GM23338 (cell line): ENCODE measurements around the gene CD226. TPM values are rescaled to one million over a fixed set of nuclear protein-coding genes. Genes with fewer than 3 reads are reported as not detected.

Experiments
- ATAC-seq: fragments of 200-7000 bp; cut with Tn5 transposase; 3 replicates; pipeline ENCODE4 v1.9.1; 2020
- DNase-seq: peaks from one replicate; pipeline ENCODE4 v3.0.0-alpha.2; 2015; ENCODE audit warnings: low spot score
- H2AFZ ChIP-seq: fragments of 200-600 bp; sonication (generic); 2 replicates; pipeline ENCODE4 v1.8.0; 2016; ENCODE audit warnings: antibody characterized with exemption, mild to moderate bottlenecking, moderate library complexity
- H3F3A ChIP-seq: fragments of 200-600 bp; sonication (generic); replicated peaks from 2 replicates; pipeline ENCODE4 v1.8.0; 2017; ENCODE audit warnings: antibody characterized with exemption, mixed run types, low read depth
- H3K27ac ChIP-seq: fragments of 200-600 bp; sonication (generic); 2 replicates; pipeline ENCODE4 v1.6.1; 2016; ENCODE audit warnings: low read depth
- H3K27me3 ChIP-seq: fragments of 200-600 bp; sonication (generic); 2 replicates; pipeline ENCODE4 v1.8.0; 2016; ENCODE audit warnings: mild to moderate bottlenecking, mixed run types, moderate library complexity; ENCODE audit not compliant: insufficient read depth
- H3K36me3 ChIP-seq: fragments of 200-600 bp; sonication (generic); 2 replicates; pipeline ENCODE4 v1.8.0; 2016; ENCODE audit warnings: mild to moderate bottlenecking; ENCODE audit not compliant: insufficient read depth
- H3K4me1 ChIP-seq: fragments of 200-600 bp; sonication (generic); 2 replicates; pipeline ENCODE4 v1.8.0; 2016; ENCODE audit warnings: mild to moderate bottlenecking, moderate library complexity; ENCODE audit not compliant: insufficient read depth
- H3K4me2 ChIP-seq: fragments of 200-600 bp; sonication (generic); 2 replicates; pipeline ENCODE4 v1.7.1; 2017; ENCODE audit warnings: mixed run types
- H3K4me3 ChIP-seq: fragments of 200-600 bp; sonication (generic); 2 replicates; pipeline ENCODE4 v1.6.1; 2016; ENCODE audit warnings: mixed run types
- H3K79me2 ChIP-seq: fragments of 200-600 bp; sonication (generic); replicated peaks from 2 replicates; pipeline ENCODE4 v1.8.0; 2017; ENCODE audit warnings: mild to moderate bottlenecking; ENCODE audit not compliant: insufficient read depth
- H3K9me2 ChIP-seq: fragments of 200-600 bp; sonication (generic); 2 replicates; pipeline ENCODE4 v1.8.0; 2017; ENCODE audit not compliant: insufficient read depth
- H4K20me1 ChIP-seq: fragments of 200-600 bp; sonication (generic); replicated peaks from 2 replicates; pipeline ENCODE4 v1.8.0; 2017; ENCODE audit warnings: mild to moderate bottlenecking; ENCODE audit not compliant: insufficient read depth
- H3K27ac Mint-ChIP-seq: 2 replicates; pipeline ENCODE4 v1.8.0; 2020; ENCODE audit warnings: inconsistent platforms, mild to moderate bottlenecking, moderate library complexity, mixed read lengths
- H3K27me3 Mint-ChIP-seq: 3 replicates; pipeline ENCODE4 v1.8.0; 2022; ENCODE audit warnings: low read depth, mild to moderate bottlenecking, moderate library complexity, mixed read lengths, inconsistent platforms; ENCODE audit not compliant: insufficient read depth, poor library complexity
- H3K36me3 Mint-ChIP-seq: 3 replicates; pipeline ENCODE4 v1.8.0; 2021; ENCODE audit warnings: low read depth, mild to moderate bottlenecking, inconsistent platforms, moderate library complexity, mixed read lengths
- H3K4me1 Mint-ChIP-seq: 3 replicates; pipeline ENCODE4 v1.8.0; 2020; ENCODE audit warnings: mild to moderate bottlenecking, inconsistent platforms, mixed read lengths
- H3K4me3 Mint-ChIP-seq: 3 replicates; pipeline ENCODE4 v1.8.0; 2021; ENCODE audit warnings: moderate library complexity, mild to moderate bottlenecking, inconsistent platforms, mixed read lengths
- H3K9me3 Mint-ChIP-seq: 3 replicates; pipeline ENCODE4 v1.8.0; 2020; ENCODE audit warnings: moderate library complexity, mild to moderate bottlenecking, inconsistent platforms, mixed read lengths
- CREB1 ChIP-seq: fragments of 250-450 bp; sonication (Bioruptor Pico); IDR thresholded peaks from 2 replicates; pipeline ENCODE4 v1.5.0; 2020; ENCODE audit warnings: low read depth, mild to moderate bottlenecking, moderate library complexity
- CTCF ChIP-seq, 2 experiments: fragments of 200-600 bp in 1 of 2; sonication (generic) in 1 of 2; conservative IDR thresholded peaks; 2 replicates each; pipeline versions ENCODE4 v1.5.1 to v1.6.1; 2016 to 2017; ENCODE audit warnings: antibody characterized with exemption in 2 of 2, low read depth in 2 of 2, mild to moderate bottlenecking in 2 of 2, moderate library complexity in 1 of 2
- ETS1 ChIP-seq: IDR thresholded peaks from 2 replicates; pipeline ENCODE4 v1.6.1; 2016; ENCODE audit warnings: antibody characterized with exemption
- EZH2 ChIP-seq: fragments of 200-600 bp; sonication (generic); IDR thresholded peaks from one replicate; pipeline ENCODE4 v1.8.0; 2017; ENCODE audit warnings: antibody characterized with exemption, mild to moderate bottlenecking, low read depth; ENCODE audit not compliant: unreplicated experiment
- EZH2phosphoT487 ChIP-seq: fragments of 200-600 bp; sonication (generic); IDR thresholded peaks from one replicate; pipeline ENCODE4 v1.8.1; 2018; ENCODE audit warnings: antibody characterized with exemption; ENCODE audit not compliant: unreplicated experiment
- JUNB ChIP-seq: IDR thresholded peaks from one replicate; pipeline ENCODE4 v1.6.1; 2016; ENCODE audit warnings: antibody characterized with exemption; ENCODE audit not compliant: unreplicated experiment
- NANOG ChIP-seq: IDR thresholded peaks from 2 replicates; pipeline ENCODE4 v1.6.1; 2016; ENCODE audit warnings: antibody characterized with exemption, borderline replicate concordance
- POLR2AphosphoS5 ChIP-seq: IDR thresholded peaks from 2 replicates; pipeline ENCODE4 v1.6.1; 2016; ENCODE audit warnings: antibody characterized with exemption, low read depth
- REST ChIP-seq: IDR thresholded peaks from one replicate; pipeline ENCODE4 v1.6.1; 2018; ENCODE audit warnings: antibody characterized with exemption; ENCODE audit not compliant: unreplicated experiment
- STAT1 ChIP-seq: IDR thresholded peaks from one replicate; pipeline ENCODE4 v1.6.1; 2016; ENCODE audit warnings: antibody characterized with exemption; ENCODE audit not compliant: unreplicated experiment
- ZNF114 ChIP-seq: fragments of 250-450 bp; sonication (Bioruptor Pico); IDR thresholded peaks from 2 replicates; pipeline ENCODE4 v1.5.0; 2020; ENCODE audit warnings: mild to moderate bottlenecking, moderate library complexity
- ZNF331 ChIP-seq: fragments of 250-450 bp; sonication (Bioruptor Pico); IDR thresholded peaks from 2 replicates; pipeline ENCODE4 v1.5.0; 2020; ENCODE audit warnings: low read depth, mild to moderate bottlenecking, moderate library complexity
- ZNF462 ChIP-seq: fragments of 250-450 bp; sonication (Bioruptor Pico); IDR thresholded peaks from 2 replicates; pipeline ENCODE4 v1.5.0; 2020; ENCODE audit warnings: mild to moderate bottlenecking, moderate library complexity
- polyA plus RNA-seq: library from polyadenylated mRNA; unstranded; fragments of >200 nt; fragmentation: Nextera tagmentation; extraction: Ambion mirVana; gene quantifications from 2 replicates; pipeline ENCODE4 v1.2.1, GENCODE V29; 2016
- total RNA-seq: library from RNA; depleted of rRNA; stranded (reverse); fragments of >200 nt; shearing (Covaris generic); gene quantifications from 2 replicates; pipeline ENCODE4 v1.2.3, GENCODE V29; 2014

Gene CD226
- total and polyA plus RNA-seq, 2 experiments from 2014 or later: not detected

DNA sequence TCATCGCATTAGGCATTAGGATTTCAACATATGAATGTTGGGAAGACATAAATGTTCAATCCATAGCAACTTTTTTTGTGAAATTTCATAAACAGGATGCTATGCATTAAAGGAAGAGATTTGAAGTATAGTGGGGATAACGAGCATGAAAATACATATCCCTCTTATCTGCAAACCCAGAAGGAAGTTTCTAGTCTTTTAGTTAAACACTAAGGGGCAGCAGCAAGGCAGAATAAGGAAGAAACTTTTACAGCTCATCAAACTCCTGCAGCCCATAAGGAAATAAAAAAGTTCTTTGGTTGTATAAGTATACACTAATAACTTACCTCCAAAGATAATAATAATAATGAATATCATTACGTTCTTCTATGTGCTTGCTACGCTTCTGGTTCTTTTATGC is 81.5 kb downstream of the CD226 start:
- ATAC-seq: no peak
- no peaks in the 10 kb centered on the region for H4K20me1 ChIP-seq
- no peaks in the 10 kb centered on the region for H3K36me3 ChIP-seq
- no peak overlapping the region for H3K27ac ChIP-seq
- no peaks in the 10 kb centered on the region for H3K36me3 Mint-ChIP-seq
- H3K4me1 Mint-ChIP-seq: no peaks in the 10 kb centered on the region
- TF ChIP-seq EZH2 (no peak), EZH2phosphoT487 (no peak), ZNF114 (CRISPR knock-in tag) (no peak), CTCF (conservative IDR thresholded peaks at IDR 0.05; ENCODE audit: low read depth in 2 of 2) (no peak), ZNF331 (CRISPR knock-in tag) (no peak), REST (no peak), STAT1 (no peak), CREB1 (CRISPR knock-in tag) (no peak), ZNF462 (CRISPR knock-in tag) (no peak), NANOG (no peak), POLR2AphosphoS5 (no peak), ETS1 (no peak), JUNB (no peak)
- H3K27me3 Mint-ChIP-seq: no peaks in the 10 kb centered on the region
- H3K4me2 ChIP-seq: no peak overlapping the region
- no peak for DNase-seq
- H3K27ac Mint-ChIP-seq: no peak overlapping the region
- no peak overlapping the region for H2AFZ ChIP-seq
- no peaks in the 10 kb centered on the region for H3K27me3 ChIP-seq
- no peaks in the 10 kb centered on the region for H3K4me1 ChIP-seq
- no peaks in the 10 kb centered on the region for H3F3A ChIP-seq
- H3K9me3 Mint-ChIP-seq: no peaks in the 10 kb centered on the region
- H3K4me3 ChIP-seq: no peak overlapping the region
- H3K79me2 ChIP-seq: no peaks in the 10 kb centered on the region
- H3K9me2 ChIP-seq: no peaks in the 10 kb centered on the region
- H3K4me3 Mint-ChIP-seq: no peak overlapping the region
